K562 (cell line): ENCODE results near the gene ENDOG. TPM values are rescaled to one million over a fixed set of nuclear protein-coding genes. Genes with fewer than 3 reads are reported as not detected.

Experiments
- BRCA1 ChIP-seq, 2 experiments: fragments of 450-650 bp in 1 of 2; sonication (generic) in 1 of 2; formaldehyde crosslinking in 1 of 2; IDR thresholded peaks; 2 replicates each; pipeline versions ENCODE4 v1.5.0 to v1.6.1; 2017 to 2020; ENCODE audit warnings: mild to moderate bottlenecking in 1 of 2, missing genetic modification reagents in 1 of 2
- CHD1 ChIP-seq: fragments of 200-600 bp; sonication (generic); IDR thresholded peaks from one replicate; pipeline ENCODE4 v1.6.1; 2012; ENCODE audit warnings: mild to moderate bottlenecking, moderate library complexity, low read length, inconsistent platforms
- EGR1 ChIP-seq: fragments of 450-650 bp; conservative IDR thresholded peaks from 2 replicates; pipeline ENCODE4 v1.6.1; 2017; ENCODE audit warnings: mild to moderate bottlenecking
- GTF2A2 ChIP-seq: IDR thresholded peaks from 2 replicates; pipeline ENCODE4 v1.6.1; 2016; ENCODE audit warnings: mild to moderate bottlenecking, missing genetic modification characterization, missing compliant biosample characterization
- HCFC1 ChIP-seq: IDR thresholded peaks from 2 replicates; pipeline ENCODE4 v1.6.1; 2012; ENCODE audit warnings: low read depth, low read length, improper control_type of control experiment
- HMG20B ChIP-seq: fragments of 250-450 bp; sonication (Bioruptor Pico); IDR thresholded peaks from 2 replicates; pipeline ENCODE4 v1.5.0; 2021; ENCODE audit warnings: mild to moderate bottlenecking
- NFIX ChIP-seq: fragments of 250-450 bp; sonication (Bioruptor Pico); IDR thresholded peaks from 2 replicates; pipeline ENCODE4 v1.4.0; 2020; ENCODE audit warnings: low read depth, mild to moderate bottlenecking, moderate library complexity
- NONO ChIP-seq, 2 experiments: fragments of 200-400 bp in 1 of 2; fragments of 450-650 bp in 1 of 2; formaldehyde crosslinking in 1 of 2; IDR thresholded peaks; 2 replicates each; pipeline ENCODE4 v1.6.1; 2017; ENCODE audit warnings: low read depth in 2 of 2, mild to moderate bottlenecking in 2 of 2, moderate library complexity in 2 of 2, low read length in 1 of 2
- POLR2A ChIP-seq: fragments of 450-650 bp; conservative IDR thresholded peaks from 2 replicates; pipeline ENCODE4 v1.6.1; 2016
- RUNX1 ChIP-seq: sonication (generic); IDR thresholded peaks from 2 replicates; pipeline ENCODE4 v1.6.1; 2016; ENCODE audit warnings: antibody characterized with exemption, low read depth
- TCFL5 ChIP-seq: fragments of 250-450 bp; sonication (Bioruptor Pico); conservative IDR thresholded peaks from 2 replicates; pipeline ENCODE4 v1.6.1; 2021; ENCODE audit warnings: mild to moderate bottlenecking, moderate library complexity, matching md5 sums
- ZFP36 ChIP-seq: fragments of 150-350 bp; IDR thresholded peaks from 2 replicates; pipeline ENCODE4 v1.6.1; 2018; ENCODE audit warnings: low read length, low read depth; ENCODE audit not compliant: partially characterized antibody
- ZFX ChIP-seq: sonication (generic); formaldehyde crosslinking; IDR thresholded peaks from 2 replicates; pipeline ENCODE4 v1.8.0; 2022; ENCODE audit warnings: mild to moderate bottlenecking, missing genetic modification reagents, moderate library complexity
- ZNF324 ChIP-seq: fragments of 250-450 bp; sonication (Bioruptor Pico); IDR thresholded peaks from 2 replicates; pipeline ENCODE4 v1.4.0; 2020; ENCODE audit warnings: mild to moderate bottlenecking
- ZNF384 ChIP-seq: IDR thresholded peaks from 2 replicates; pipeline ENCODE4 v1.6.1; 2012; ENCODE audit warnings: low read depth, low read length, improper control_type of control experiment
- ZNF764 ChIP-seq: fragments of 250-450 bp; sonication (Bioruptor Pico); IDR thresholded peaks from 2 replicates; pipeline ENCODE4 v1.4.0; 2020; ENCODE audit warnings: low read depth, mild to moderate bottlenecking, moderate library complexity
- polyA plus RNA-seq, 8 experiments: library from polyadenylated mRNA; depleted of rRNA in 4 of 8; stranded (reverse) in 5 of 8; unstranded in 3 of 8; fragments of >200 nt; fragmentation: Nextera tagmentation in 2 of 8; fragmentation: Illumina TruSeq in 1 of 8; extraction: Ambion mirVana in 2 of 8; extraction: Trizol in 1 of 8; gene quantifications; 2 replicates each; pipeline versions ENCODE4 v1.2.1 to v1.2.3, GENCODE V29; 2011 to 2014; ENCODE audit warnings: inconsistent platforms in 1 of 8, missing spikeins in 1 of 8
- total RNA-seq, 7 experiments: library from RNA; depleted of rRNA in 6 of 7; stranded (reverse); fragments of >200 nt in 6 of 7; fragmentation: Illumina TruSeq in 2 of 7; extraction: Trizol in 2 of 7; gene quantifications; 2 replicates each; pipeline versions ENCODE4 v1.2.1 to v1.2.3, GENCODE V29; 2011 to 2021; ENCODE audit warnings: low replicate concordance in 1 of 7
- TF ChIP-seq, protein P1 (sequence below), 3 experiments: fragments of 200-800 bp in 1 of 3; fragments of 250-450 bp in 1 of 3; fragments of 450-650 bp in 1 of 3; sonication (Bioruptor Pico) in 1 of 3; sonication (Bioruptor generic) in 1 of 3; formaldehyde crosslinking in 1 of 3; IDR thresholded peaks; 2 replicates each; pipeline versions ENCODE4 v1.6.1 to v1.8.0; 2016 to 2022; ENCODE audit warnings: mild to moderate bottlenecking in 2 of 3, missing genetic modification characterization in 2 of 3, missing compliant biosample characterization in 1 of 3, moderate library complexity in 1 of 3

Gene ENDOG
- total and polyA plus RNA-seq, 9 of the 15 experiments (the other 6 are each of a cell fraction or from before 2014, with no cell fraction given), result 1.2 to 91.0 (median 25.5) TPM

GRCh38 chr9:128771745-128772519 lies 46.4 kb upstream of the ENDOG start, which contains the start of gene ZER1 (continued):
- TF ChIP-seq ZFX (peak; percentile 92), NONO (IDR thresholded peaks at IDR 0.05; ENCODE audit: low read depth in 2 of 2, low read length in 1 of 2) (peak; percentile 50 to 91; a peak in 2 of 4 replicates), POLR2A (peak; percentile 85), GTF2A2 (tag) (peak; percentile 81), HMG20B (CRISPR knock-in tag) (no peak), BRCA1 (IDR thresholded peaks at IDR 0.05) (no peak), BRCA1 (CRISPR knock-in tag; IDR thresholded peaks at IDR 0.05) (no peak), ZNF764 (0 out of 2 replicates have a peak, but pooled peaks have one; percentile 28), ZFP36 (no peak), NFIX (no peak), EGR1 (peak; percentile 79), HCFC1 (peak; percentile 84), ZNF324 (CRISPR knock-in tag) (no peak), RUNX1 (no peak), CHD1 (no peak), TCFL5 (CRISPR knock-in tag) (no peak), ZNF384 (peak; percentile 66)
- TF ChIP-seq, protein P1, sequence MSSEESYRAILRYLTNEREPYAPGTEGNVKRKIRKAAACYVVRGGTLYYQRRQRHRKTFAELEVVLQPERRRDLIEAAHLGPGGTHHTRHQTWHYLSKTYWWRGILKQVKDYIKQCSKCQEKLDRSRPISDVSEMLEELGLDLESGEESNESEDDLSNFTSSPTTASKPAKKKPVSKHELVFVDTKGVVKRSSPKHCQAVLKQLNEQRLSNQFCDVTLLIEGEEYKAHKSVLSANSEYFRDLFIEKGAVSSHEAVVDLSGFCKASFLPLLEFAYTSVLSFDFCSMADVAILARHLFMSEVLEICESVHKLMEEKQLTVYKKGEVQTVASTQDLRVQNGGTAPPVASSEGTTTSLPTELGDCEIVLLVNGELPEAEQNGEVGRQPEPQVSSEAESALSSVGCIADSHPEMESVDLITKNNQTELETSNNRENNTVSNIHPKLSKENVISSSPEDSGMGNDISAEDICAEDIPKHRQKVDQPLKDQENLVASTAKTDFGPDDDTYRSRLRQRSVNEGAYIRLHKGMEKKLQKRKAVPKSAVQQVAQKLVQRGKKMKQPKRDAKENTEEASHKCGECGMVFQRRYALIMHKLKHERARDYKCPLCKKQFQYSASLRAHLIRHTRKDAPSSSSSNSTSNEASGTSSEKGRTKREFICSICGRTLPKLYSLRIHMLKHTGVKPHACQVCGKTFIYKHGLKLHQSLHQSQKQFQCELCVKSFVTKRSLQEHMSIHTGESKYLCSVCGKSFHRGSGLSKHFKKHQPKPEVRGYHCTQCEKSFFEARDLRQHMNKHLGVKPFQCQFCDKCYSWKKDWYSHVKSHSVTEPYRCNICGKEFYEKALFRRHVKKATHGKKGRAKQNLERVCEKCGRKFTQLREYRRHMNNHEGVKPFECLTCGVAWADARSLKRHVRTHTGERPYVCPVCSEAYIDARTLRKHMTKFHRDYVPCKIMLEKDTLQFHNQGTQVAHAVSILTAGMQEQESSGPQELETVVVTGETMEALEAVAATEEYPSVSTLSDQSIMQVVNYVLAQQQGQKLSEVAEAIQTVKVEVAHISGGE (CRISPR knock-in tag; IDR thresholded peaks at IDR 0.05), result peak; percentile 99 to 100 (median 99)
